Measurements from ENCODE around the gene ABCA13.
A peak's percentile ranks its signal among the peaks of the same experiment; 100 is the strongest.

Gene ABCA13

DNA sequence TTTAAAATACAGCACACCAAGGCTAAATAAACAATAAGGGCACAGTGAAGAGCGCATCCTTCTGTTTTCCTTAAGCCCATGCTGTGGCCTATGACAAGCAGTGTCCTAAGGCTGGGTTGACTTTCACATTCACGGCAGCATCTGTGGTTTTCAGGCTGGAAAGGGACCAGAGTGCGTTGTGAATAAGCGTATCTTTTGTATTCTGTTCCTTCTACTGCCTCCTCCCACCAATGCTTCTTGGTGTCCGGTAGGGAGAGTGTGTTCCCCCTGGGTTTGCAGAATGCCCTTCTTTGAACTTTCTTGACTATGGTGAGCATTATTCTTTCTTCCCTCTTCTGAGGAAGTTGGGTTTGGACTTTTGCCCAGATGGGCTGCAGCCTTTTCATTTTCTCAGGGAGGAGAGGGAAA lies 73.6 kb downstream of the ABCA13 start:
- peak; percentile 21 for DNase-seq (ENCODE audit: low read depth)
- H3K4me3 ChIP-seq (ENCODE audit: low read length) = no peak overlapping the region
- no peak for TF ChIP-seq CTCF (conservative IDR thresholded peaks at IDR 0.05; ENCODE audit: low read length)

DNA sequence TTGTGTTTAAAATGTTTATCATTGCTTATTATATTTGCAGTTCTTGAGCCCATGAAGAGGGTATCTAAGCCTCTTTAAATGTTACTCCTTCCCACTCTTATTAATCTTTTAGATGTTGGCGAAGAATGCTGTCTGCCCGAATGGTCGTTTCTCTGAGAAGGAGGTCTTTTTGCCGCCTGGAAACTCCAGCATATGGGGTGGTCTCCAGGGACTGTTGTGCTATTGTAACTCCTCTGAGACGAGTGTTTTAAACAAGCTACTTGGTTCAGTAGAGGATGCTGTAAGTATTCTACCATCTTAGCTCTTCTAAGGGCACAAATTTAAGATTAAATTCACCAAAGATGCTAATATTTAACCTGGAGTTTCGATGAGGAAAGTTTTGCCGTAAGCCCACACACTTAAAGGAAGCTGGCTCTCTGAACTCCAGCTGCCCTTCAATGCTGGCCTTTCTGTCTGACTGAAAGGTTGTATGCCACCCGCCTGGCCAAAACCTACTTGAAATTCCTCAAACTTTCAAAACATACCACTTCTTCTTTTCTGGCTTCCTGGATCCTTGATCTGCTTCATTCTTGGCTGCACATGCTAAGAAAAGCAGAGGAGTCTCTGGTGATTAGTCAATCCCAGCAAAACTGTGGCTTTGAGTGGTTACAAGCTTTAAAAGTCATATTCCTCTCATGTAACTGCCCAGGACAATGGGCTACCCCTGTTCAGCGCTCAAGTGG lies 74.7 kb downstream of the ABCA13 start:
- peak; percentile 15 for DNase-seq (ENCODE audit: low read depth)
- H3K4me3 ChIP-seq (ENCODE audit: low read length) = no peak overlapping the region
- TF ChIP-seq CTCF (conservative IDR thresholded peaks at IDR 0.05; ENCODE audit: low read length) = no peak

DNA sequence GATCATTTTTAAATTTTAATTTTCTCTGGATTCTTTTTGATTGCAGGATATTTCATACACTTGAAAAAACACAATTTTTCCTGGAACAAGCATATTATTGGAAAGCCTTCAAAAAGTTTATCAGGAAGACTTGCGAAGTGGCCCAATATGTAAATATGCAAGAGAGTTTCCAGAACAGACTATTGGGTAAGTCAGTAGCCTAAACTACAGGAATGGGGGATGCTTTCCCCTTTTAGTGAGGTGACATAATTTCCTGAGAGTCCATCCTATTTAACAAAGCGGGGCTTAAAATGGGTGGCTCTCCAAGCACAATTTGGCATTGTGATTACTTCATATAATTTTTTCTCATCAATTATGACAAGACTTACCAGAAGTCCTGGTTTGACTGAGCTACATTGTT lies 77.9 kb downstream of the ABCA13 start:
- no peak for DNase-seq (ENCODE audit: low read depth)
- H3K4me3 ChIP-seq (ENCODE audit: low read length) = no peak overlapping the region
- TF ChIP-seq CTCF (conservative IDR thresholded peaks at IDR 0.05; ENCODE audit: low read length) = no peak

DNA sequence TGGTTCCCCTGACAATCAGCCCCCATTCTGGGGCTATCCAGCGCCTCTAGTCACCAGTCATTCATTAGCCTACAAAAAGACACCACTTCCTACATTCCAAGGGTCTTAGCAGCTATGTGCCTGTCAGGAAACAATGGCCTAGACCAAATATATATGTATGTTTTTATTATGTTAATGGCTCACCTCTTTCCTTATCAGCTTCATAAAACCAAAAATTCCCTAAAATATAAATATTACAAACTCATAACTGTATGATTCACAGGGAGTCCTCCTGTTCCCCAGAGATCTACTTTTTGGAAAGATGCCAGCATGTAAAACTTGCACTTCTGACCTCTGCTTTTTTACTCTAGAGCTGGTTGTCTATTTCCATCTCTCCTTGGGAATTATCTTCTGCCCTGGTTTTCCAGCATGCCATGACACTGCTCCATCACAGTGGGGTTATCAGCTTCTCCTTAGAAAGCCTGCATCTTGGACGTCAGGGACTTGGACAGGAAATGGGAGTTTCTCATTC lies 79.2 kb downstream of the ABCA13 start:
- H3K4me3 ChIP-seq (ENCODE audit: low read length) = no peak overlapping the region
- no peak for TF ChIP-seq CTCF (conservative IDR thresholded peaks at IDR 0.05; ENCODE audit: low read length)
- peak; percentile 6 for DNase-seq (ENCODE audit: low read depth)

DNA sequence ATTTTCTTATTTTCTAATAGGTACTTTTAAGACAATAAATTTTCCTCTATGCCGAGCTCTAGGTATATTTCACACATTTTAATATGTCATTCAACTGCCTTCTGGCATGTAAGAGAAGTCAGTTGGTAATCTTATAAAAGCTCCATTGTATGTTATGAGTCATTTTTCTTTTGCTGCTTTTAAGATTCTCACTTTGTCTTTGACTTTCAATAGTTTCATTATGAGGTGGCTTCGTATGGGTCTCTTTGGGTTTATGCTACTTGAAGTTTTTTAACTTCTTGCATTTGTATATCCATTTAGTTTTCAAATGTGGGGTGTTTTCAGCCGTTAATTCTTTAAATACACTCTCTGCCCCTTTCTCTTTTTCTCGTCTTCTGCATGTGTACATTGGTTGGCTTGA lies 80.5 kb downstream of the ABCA13 start:
- H3K4me3 ChIP-seq (ENCODE audit: low read length) = no peak overlapping the region

DNA sequence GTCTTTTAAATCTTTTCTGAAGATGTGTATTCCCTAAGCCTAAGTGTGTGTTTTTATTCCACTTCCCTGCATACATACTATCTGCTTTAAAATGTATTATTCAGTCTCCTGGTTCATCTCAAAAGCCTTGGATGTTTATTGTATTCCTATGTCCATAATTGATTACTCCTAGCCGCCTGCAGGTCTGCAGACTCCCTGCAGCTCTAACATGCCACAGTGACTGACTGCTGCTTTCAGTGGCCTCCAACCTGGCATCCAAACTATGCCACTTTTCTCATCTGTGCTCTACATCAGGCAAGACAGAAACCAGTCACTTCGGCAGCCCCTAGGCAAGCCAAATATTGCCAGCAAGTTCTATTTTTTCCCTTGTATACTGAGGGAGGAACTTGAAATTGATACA lies 81.7 kb downstream of the ABCA13 start:
- H3K4me3 ChIP-seq (ENCODE audit: low read length) = no peak overlapping the region
- DNase-seq (ENCODE audit: low read depth) = no peak

More for the DNA sequence above, 80.5 kb downstream of the ABCA13 start:
- TF ChIP-seq CTCF (conservative IDR thresholded peaks at IDR 0.05; ENCODE audit: low read length) = no peak
- no peak for DNase-seq (ENCODE audit: low read depth)

More for the DNA sequence above, 81.7 kb downstream of the ABCA13 start:
- no peak for TF ChIP-seq CTCF (conservative IDR thresholded peaks at IDR 0.05; ENCODE audit: low read length)
